Frontal cortex (tissue), 4 donors: ENCODE measurements around the gene ELAC1. TPM values are rescaled to one million over a fixed set of nuclear protein-coding genes. Genes with fewer than 3 reads are reported as not detected.
"Not testable (repeated sequence)": the region's sequence is repeated elsewhere in the genome, so short reads cannot be mapped to it uniquely, and the experiment has no call there.

Experiments used
- DNase-seq, 2 donors: peaks; one replicate each; pipeline ENCODE4 v3.0.0; 2012; ENCODE audit warnings: low spot score in 2 of 2
- FAIRE-seq: peaks from 2 replicates; lab custom pipeline; 2012; peaks lifted over from hg19 to GRCh38; lab: Jason Lieb, UNC
- total RNA-seq: library from RNA; depleted of rRNA; stranded (reverse); fragments of >200 nt; gene quantifications from one replicate; pipeline ENCODE4 v1.2.3, GENCODE V29; 2014
- donor health status: control.
- donor health status: control.
- donor health status: control.

The ELAC1 gene
- total RNA-seq, 1 donor from 2014 or later: 11.0 TPM

DNA sequence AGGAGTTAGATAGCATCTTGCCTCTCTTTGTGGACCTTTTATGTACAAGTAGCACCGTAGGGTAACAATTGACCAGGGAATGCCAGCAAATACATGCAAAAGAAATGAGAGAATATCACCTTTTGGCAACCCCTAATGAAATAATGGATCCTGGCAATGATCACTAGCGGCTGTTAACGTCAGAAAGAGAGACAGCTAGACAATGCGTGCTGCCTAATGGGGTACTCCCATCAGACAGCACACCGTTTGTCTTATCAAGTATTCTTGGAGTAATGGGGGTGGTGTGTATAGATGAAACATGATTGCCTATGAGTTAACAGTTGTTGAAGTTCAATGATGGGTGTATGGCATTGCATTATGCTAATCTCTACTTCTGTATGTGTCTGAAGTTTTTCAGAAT lies 1.6 kb downstream of the ELAC1 start:
- DNase-seq: no peak
- FAIRE-seq: no peak

GRCh38 chr18:50970006-50970405 lies 2.2 kb downstream of the ELAC1 start:
- no peak for DNase-seq

GRCh38 chr18:50972404-50972803 lies 4.6 kb downstream of the ELAC1 start:
- DNase-seq, FAIRE-seq: not testable (repeated sequence)

More at GRCh38 chr18:50970006-50970405, 2.2 kb downstream of the ELAC1 start:
- FAIRE-seq: no peak

GRCh38 chr18:50973367-50974126 lies 5.7 kb downstream of the ELAC1 start:
- FAIRE-seq (no peak), DNase-seq (no peak)

GRCh38 chr18:50977037-50977760 lies 9.4 kb downstream of the ELAC1 start:
- DNase-seq: no peak
- no peak for FAIRE-seq

DNA sequence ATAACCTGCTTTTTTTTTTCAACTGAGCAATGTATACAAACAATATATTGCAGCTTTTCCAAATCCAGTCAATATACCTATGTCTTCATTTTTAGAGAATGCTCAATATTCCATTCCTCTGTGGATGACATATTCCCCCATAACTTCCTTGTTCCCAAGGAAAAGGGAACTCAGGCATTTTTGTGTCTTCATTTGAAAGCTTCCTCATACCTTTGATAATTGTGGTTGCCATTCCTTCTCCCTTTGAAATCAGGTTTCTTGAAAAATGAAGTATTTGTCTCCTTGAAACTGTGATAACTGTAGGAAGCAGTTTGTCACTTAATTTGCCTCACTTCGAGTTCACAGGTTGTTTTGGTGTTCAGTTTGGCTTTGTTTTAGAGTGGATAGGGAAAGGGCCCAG lies 13.5 kb downstream of the ELAC1 start:
- DNase-seq (no peak), FAIRE-seq (no peak)

DNA sequence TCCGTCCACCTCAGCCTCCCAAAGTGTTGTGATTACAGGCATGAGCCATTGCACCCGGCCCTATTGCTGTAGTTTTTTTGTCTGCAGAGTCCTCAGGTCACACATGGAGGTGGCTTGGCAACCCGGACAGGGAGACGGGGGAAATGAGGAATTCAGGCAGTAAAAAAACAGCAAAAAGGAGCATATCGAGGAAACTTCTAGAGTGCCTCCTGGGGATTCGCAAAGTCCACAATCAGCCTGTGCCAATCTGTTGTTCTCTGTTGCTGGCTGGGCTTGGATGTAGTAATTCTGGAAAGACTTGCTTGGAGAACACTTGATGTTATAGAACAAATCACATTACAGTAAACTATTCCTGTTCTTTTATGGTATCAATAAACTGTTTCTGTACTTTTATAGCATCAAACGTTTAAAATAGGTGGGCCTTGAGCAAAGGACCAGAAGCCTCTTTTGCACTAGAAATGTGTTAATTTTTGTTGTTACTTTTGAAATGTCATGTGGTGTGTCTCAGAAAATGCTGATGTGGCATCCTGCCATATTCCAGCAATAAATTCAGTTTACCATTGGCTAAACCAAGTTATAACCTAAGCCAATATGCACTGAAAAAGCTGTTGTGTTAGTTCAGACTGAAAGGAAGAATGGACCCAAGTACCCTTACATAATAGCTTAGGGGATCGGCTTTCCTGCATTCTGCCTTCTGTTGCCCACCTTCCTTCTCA lies 14.4 kb downstream of the ELAC1 start:
- DNase-seq: no peak

DNA sequence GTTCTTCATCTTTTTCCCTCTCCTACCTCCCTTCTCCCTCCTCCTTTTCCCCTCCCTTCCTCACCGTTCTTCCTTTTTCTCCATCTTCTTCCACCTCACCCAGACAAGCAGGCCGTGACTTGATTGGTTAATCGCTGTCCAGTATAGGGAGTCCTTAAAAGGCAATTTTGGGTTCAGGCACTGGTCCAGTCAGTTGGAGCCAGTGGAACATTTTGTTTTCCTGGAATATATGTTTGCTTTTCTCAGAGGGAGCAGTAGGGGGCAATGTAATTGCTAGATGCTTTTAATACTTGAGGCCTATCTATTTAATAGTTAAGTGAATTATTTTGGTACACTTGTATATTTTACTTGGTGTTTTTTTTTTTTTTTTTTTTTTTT lies 15.0 kb downstream of the ELAC1 start:
- no peak for DNase-seq

More for the DNA sequence above, 14.4 kb downstream of the ELAC1 start:
- no peak for FAIRE-seq

GRCh38 chr18:50986360-50987087 lies 18.7 kb downstream of the ELAC1 start:
- DNase-seq (no peak), FAIRE-seq (no peak)

More for the DNA sequence above, 15.0 kb downstream of the ELAC1 start:
- no peak for FAIRE-seq

- FAIRE-seq (no peak), DNase-seq (no peak)
These were observed 19.4 kb downstream of the ELAC1 start for GRCh38 chr18:50987261-50987660.

GRCh38 chr18:50989711-50990110 lies 21.9 kb downstream of the ELAC1 start:
- no peak for FAIRE-seq
- DNase-seq: no peak

DNA sequence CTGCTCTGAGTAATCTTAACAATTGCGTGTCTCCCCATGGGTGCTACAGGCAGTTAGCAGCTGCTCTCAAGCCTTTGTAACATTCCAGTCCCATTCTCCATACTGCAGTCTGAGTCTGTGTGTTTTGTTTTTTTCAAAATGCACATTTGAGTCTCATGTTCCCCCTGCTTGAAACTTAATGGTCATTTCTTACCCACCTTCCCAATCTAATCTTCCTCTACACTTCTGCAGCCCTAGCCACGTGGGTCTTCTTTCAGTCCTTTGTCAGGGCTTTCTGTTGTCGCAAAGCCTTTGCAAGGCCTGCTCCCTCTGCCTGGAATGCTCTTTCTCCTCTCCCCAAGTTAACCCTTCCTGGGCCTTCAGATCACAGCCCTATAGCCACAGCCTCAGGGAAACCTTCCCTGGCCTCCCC lies 24.5 kb downstream of the ELAC1 start:
- DNase-seq (no peak), FAIRE-seq (no peak)

- DNase-seq (no peak), FAIRE-seq (no peak)
These were observed 26.2 kb downstream of the ELAC1 start for GRCh38 chr18:50994031-50994430.

DNA sequence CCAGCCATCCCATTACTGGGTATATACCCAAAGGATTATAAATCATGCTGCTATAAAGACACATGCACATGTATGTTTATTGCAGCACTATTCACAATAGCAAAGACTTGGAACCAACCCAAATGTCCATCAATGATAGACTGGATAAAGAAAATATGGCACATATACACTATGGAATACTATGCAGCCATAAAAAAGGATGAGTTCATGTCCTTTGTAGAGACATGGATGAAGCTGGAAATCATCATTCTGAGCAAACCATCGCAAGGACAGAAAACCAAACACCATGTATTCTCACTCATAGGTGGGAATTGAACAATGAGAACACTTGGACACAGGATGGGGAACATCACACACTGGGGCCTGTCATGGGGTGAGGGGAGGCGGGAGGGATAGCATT lies 35.3 kb downstream of the ELAC1 start:
- DNase-seq, FAIRE-seq: not testable (repeated sequence)

DNA sequence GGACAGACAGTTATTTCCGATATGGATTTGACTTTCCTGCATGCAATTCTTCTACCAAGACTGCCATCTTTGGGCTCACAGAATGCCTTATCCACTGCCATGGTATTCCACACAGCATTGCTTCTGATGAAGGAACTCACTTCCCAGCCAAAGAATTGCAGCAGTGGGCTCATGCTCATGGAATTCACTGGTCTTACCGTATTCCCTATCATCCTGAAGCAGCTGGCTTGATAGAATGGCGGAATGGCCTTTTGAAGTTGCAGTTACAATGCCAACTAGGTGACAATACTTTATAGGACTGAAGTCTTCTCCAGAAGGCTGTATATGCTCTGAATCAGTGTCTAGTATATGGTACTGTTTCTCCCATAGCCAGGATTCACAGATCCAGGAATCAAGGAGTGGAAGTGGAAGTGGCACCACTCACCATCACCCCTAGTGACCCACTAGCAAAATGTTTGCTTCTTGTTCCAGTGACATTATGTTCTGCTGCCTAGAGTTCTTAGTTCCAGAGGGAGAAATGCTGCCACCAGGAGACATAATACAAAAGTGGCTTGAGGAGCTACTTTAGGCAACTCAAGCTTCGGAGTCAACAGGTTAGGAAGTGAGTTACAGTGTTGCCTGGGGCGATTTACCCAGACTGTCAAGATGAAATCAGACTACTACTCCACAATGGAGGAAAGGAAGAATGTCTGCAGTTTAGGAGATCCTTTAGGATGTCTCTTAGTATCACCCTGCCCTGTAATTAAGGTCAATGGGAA lies 38.4 kb downstream of the ELAC1 start:
- no peak for DNase-seq
- no peak for FAIRE-seq

DNA sequence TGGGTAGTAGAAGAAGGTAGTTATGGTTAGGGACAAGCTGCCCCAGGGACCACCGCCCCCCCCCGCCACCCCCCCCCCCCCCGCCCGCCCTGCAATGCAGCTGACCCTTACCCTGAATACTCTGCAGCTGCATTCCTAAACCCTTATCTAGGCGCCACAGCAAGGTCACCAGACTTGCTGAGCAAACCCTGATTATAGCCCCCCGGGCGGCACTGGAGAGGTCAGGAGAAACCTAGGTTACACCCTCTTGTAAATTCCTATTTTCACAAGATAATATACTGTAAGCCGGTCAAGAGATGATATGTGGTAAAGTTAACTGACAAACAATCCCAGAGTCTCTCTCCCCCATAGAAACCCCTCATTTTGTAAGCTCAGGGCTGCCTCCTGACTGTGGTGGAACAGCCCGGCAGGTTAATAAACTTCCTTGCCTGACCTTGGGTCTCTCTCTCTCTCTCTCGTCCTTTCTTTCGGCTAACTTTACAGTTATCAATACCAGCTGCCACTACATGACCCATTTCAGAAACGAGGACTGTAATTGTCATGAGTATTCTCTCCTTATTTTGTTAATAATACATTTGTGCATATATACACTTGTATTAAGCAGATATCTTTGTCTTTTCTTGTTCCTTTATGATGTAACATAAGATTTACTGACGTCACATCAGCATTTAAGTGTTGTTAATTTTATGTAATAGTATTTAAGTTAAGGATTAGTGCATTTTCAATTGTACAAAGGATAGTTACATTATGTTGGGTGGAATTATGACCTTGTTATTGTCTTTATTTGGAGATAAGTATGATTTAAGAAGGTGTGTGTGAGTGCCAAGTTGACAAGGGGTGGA lies 39.3 kb downstream of the ELAC1 start:
- FAIRE-seq (no peak), DNase-seq (no peak)

DNA sequence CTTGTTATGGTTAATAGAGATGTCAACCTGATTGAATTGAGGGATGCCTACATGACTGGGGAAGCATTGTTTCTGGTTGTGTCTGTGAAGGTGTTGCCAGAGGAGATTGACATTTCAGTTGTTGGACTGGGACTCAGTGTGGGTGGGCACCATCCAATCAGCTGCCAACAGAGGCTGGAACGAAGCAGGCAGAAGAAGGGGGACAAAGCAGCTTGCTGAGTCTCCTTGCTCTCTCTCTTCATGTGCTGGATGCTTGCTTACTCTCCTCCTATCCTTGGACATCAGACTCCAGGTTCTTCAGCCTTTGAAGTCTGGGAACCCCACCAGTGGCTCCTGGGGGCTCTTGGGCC lies 39.9 kb downstream of the ELAC1 start:
- DNase-seq (no peak), FAIRE-seq (no peak)

- no peak for FAIRE-seq
- DNase-seq: no peak
These were observed 41.2 kb downstream of the ELAC1 start for GRCh38 chr18:51009072-51009471.

DNA sequence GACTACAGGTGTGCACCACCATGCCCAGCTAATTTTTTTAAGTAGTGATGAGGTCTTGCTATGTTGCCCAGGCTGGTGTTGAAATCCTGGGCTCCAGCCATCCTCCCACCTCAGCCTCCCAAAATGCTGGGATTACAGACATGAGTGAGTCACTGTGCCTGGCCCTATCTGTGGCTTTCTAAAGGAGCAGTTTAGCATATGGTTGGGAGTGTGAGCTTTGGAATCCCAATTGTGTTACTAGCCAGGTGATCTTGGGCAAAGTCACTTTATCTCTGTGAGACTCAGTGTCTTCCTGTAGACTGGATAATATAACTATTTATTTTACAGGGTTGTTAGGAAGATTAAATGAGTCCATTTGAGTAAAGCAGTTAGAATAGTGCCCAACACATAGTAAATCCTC lies 42.4 kb downstream of the ELAC1 start:
- FAIRE-seq: no peak
- no peak for DNase-seq
